ENCODE data around the gene PIM1. TPM values are rescaled to one million over a fixed set of nuclear protein-coding genes. Genes with fewer than 3 reads are reported as not detected.
"Not testable (repeated sequence)": the region's sequence is repeated elsewhere in the genome, so short reads cannot be mapped to it uniquely, and the experiment has no call there.

The PIM1 gene
- 100 to 1,000 TPM; 432 to 449 TPM for total RNA-seq

GRCh38 chr6:37169496-37170272, at the start of gene PIM1:
PIM1 (plus strand) TSS chr6:37170152; CDS start chr6:37170576, 424 bp downstream.
- H3K4me3 Mint-ChIP-seq, result peak within 1 kb of the TSS; percentile 100
- peak; percentile 82 for ATAC-seq

DNA sequence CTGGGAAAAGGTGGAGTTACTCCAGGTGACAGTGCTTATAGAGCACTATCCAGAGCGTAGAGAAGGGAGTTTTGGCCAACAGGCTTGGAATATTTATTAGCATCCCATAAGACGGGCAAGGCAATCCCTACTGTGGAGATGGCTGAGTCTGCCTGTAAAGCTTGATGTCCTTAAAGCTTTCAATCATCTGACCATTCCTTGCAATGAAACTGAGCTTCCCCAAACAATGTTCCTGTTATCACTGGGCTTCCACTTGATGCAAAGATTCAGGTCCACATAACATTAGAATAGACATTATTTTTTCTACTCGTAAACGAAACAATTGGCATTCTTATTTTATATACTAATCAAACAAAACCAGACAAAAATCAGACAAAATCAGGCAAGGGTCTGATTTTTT, 48.4 kb upstream of the PIM1 start:
- ATAC-seq, result no peak
- POLR2A ChIA-PET, result no interaction called here
- peaks cover 4% of the 10 kb centered on the region for H3K4me1 Mint-ChIP-seq (ENCODE audit: low read depth)
- no peaks in the 10 kb centered on the region for H3K36me3 Mint-ChIP-seq (ENCODE audit: low read depth)
- no peak overlapping the region for H3K4me3 Mint-ChIP-seq
- DNase-seq, result no peak
- H3K9me3 Mint-ChIP-seq (ENCODE audit: insufficient read depth), result no peaks in the 10 kb centered on the region
- H3K27me3 Mint-ChIP-seq (ENCODE audit: low read depth), result peaks cover 6% of the 10 kb centered on the region
- no peak overlapping the region for H3K27ac Mint-ChIP-seq
- CTCF ChIA-PET, result no interaction called here

More at GRCh38 chr6:37169496-37170272, at the start of gene PIM1:
- peaks cover 31% of the 10 kb centered on the region for H3K4me1 Mint-ChIP-seq (ENCODE audit: low read depth)
- H3K27ac Mint-ChIP-seq, result peak within 1 kb of the TSS; percentile 99
- peaks cover 4% of the 10 kb centered on the region for H3K27me3 Mint-ChIP-seq (ENCODE audit: low read depth)
- no peaks in the 10 kb centered on the region for H3K9me3 Mint-ChIP-seq (ENCODE audit: insufficient read depth)
- peak; percentile 100 for DNase-seq
- CTCF ChIA-PET, result interaction anchor here (1.0 to 18.8 kb wide), 6 partner anchors 13 to 294 kb away, joined by 3 to 584 read pairs (median 128); no protein-coding TSS in a partner anchor
- peaks cover 42% of the 10 kb centered on the region for H3K36me3 Mint-ChIP-seq (ENCODE audit: low read depth)
- POLR2A ChIA-PET, result interaction anchor here (0.7 to 11.4 kb wide), 15 partner anchors 13 to 332 kb away, joined by 3 to 574 read pairs (median 6); partner anchors contain the start of genes CMTR1, MTCH1, TBC1D22B and TMEM217

GRCh38 chr6:37122861-37123260, 47.1 kb upstream of the PIM1 start:
- peaks cover 10% of the 10 kb centered on the region for H3K27me3 Mint-ChIP-seq (ENCODE audit: low read depth)
- DNase-seq (no peak), ATAC-seq (no peak)
- ChIA-PET CTCF (no interaction called here), POLR2A (no interaction called here)
- peaks cover 4% of the 10 kb centered on the region for H3K4me1 Mint-ChIP-seq (ENCODE audit: low read depth)
- no peaks in the 10 kb centered on the region for H3K36me3 Mint-ChIP-seq (ENCODE audit: low read depth)
- no peaks in the 10 kb centered on the region for H3K9me3 Mint-ChIP-seq (ENCODE audit: insufficient read depth)
- no peak overlapping the region for H3K27ac Mint-ChIP-seq
- H3K4me3 Mint-ChIP-seq, result no peak overlapping the region

- Mint-ChIP-seq H3K4me1 (ENCODE audit: low read depth) (peaks cover 4% of the 10 kb centered on the region), H3K27ac (no peak overlapping the region), H3K27me3 (ENCODE audit: low read depth) (peaks cover 10% of the 10 kb centered on the region), H3K4me3 (no peak overlapping the region), H3K9me3 (ENCODE audit: insufficient read depth) (no peaks in the 10 kb centered on the region), H3K36me3 (ENCODE audit: low read depth) (no peaks in the 10 kb centered on the region)
- ChIA-PET POLR2A (no interaction called here), CTCF (no interaction called here)
- no peak for DNase-seq
- no peak for ATAC-seq
These were observed 45.8 kb upstream of the PIM1 start for GRCh38 chr6:37123957-37124729.

DNA sequence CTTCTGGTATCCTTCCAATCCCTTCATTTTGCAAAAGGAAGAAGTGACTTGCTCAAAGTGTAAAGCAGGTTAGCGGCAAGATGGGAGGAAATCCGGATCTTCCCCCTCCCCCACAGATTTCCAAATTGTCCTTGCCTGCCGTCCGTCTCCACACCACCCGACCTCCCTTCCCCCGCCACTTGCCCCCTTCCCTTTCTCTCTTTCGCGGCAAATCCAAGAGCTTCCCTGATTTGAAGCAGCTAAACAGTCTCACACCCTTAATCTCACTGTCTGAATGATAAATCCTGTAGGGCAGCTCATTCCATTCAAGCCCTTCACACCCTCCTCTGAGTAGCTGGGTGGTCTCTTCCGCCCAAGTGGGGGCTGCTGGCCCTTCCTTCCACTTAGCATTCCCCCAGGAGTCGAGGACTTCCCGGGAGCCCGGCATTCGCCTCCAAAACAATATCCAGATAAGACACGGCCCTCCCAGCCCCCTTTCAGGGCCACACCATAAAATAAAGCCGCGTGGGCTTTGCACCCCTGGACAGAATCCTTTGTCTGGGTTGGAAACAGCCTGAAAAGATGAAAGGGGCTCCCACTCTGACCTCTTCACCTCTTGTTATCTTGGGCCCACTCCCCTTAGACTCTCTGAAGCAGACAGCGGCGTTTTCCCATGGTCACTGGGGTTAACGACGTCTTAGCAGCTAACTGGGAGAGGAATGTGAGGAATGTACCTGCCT, 44.0 kb upstream of the PIM1 start:
- H3K9me3 Mint-ChIP-seq (ENCODE audit: insufficient read depth), result no peaks in the 10 kb centered on the region
- no peak for ATAC-seq
- no peak overlapping the region for H3K4me3 Mint-ChIP-seq
- H3K36me3 Mint-ChIP-seq (ENCODE audit: low read depth), result no peaks in the 10 kb centered on the region
- peaks cover 17% of the 10 kb centered on the region for H3K27me3 Mint-ChIP-seq (ENCODE audit: low read depth)
- no peak overlapping the region for H3K27ac Mint-ChIP-seq
- CTCF ChIA-PET, result no interaction called here
- POLR2A ChIA-PET, result no interaction called here
- peaks cover 8% of the 10 kb centered on the region for H3K4me1 Mint-ChIP-seq (ENCODE audit: low read depth)
- DNase-seq, result no peak

DNA sequence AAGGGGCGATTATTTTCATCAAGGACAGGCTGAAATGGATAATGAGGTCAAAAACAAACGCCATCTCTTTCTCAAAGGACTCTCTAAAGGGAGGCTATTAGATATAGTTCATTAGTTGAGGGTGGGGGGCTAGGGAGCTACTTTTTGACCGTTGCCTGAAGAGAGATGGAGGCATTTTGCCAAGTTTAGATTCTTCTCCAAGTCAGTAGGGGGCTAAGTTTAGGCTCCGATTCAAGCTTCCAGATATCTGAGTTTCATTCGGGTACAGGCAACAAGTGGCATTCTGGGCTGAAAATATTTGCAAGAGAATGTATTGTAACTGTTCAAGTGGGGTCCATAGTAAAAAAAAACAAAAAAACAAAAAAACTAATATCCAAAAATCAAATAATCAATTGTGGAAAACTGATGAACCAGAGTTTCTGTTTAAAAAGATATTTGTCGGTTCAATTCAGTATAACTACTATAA, 43.4 kb upstream of the PIM1 start:
- H3K4me3 Mint-ChIP-seq, result no peak overlapping the region
- ATAC-seq (no peak), DNase-seq (no peak)
- peaks cover 8% of the 10 kb centered on the region for H3K4me1 Mint-ChIP-seq (ENCODE audit: low read depth)
- H3K9me3 Mint-ChIP-seq (ENCODE audit: insufficient read depth), result no peaks in the 10 kb centered on the region
- H3K27me3 Mint-ChIP-seq (ENCODE audit: low read depth), result peaks cover 17% of the 10 kb centered on the region
- no peak overlapping the region for H3K27ac Mint-ChIP-seq
- H3K36me3 Mint-ChIP-seq (ENCODE audit: low read depth), result no peaks in the 10 kb centered on the region
- ChIA-PET CTCF (no interaction called here), POLR2A (no interaction called here)

DNA sequence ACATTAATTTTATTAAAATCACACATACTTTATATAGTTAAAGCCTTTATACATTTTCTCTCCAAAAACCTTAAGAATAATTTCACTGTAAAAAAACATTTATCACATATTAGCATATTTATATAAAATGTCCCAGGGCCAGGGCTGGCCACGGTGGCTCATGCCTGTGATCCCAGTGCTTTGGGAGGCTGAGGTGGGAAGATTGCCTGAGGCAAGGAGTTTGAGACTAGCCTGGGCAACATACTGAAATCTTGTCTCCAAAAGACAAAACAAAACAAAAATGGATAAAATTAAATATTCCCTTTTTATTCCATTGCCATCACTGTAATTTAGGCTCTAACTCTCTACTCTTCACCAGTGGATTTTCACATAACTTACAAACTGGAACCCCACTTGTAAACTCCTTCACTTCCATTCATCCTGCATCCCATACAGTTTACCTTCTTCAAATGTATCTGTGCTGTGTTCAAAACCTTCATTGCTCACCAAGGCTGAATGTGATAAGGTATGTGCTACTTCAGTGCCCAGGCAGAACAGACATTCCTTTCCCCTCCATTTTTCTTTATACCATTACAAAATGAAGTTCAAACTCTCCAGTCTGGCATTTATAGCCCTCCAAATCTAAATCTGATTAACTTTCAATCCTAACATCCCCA, 42.9 kb upstream of the PIM1 start:
- peaks cover 9% of the 10 kb centered on the region for H3K4me1 Mint-ChIP-seq (ENCODE audit: low read depth)
- no peaks in the 10 kb centered on the region for H3K36me3 Mint-ChIP-seq (ENCODE audit: low read depth)
- ChIA-PET CTCF (interaction anchor here (1.4 kb wide), 1 partner anchor 109 kb away, joined by 4 read pairs; no protein-coding TSS in a partner anchor), POLR2A (no interaction called here)
- no peak overlapping the region for H3K4me3 Mint-ChIP-seq
- H3K27ac Mint-ChIP-seq, result no peak overlapping the region
- peaks cover 17% of the 10 kb centered on the region for H3K27me3 Mint-ChIP-seq (ENCODE audit: low read depth)
- DNase-seq, result no peak
- ATAC-seq, result no peak
- no peaks in the 10 kb centered on the region for H3K9me3 Mint-ChIP-seq (ENCODE audit: insufficient read depth)

DNA sequence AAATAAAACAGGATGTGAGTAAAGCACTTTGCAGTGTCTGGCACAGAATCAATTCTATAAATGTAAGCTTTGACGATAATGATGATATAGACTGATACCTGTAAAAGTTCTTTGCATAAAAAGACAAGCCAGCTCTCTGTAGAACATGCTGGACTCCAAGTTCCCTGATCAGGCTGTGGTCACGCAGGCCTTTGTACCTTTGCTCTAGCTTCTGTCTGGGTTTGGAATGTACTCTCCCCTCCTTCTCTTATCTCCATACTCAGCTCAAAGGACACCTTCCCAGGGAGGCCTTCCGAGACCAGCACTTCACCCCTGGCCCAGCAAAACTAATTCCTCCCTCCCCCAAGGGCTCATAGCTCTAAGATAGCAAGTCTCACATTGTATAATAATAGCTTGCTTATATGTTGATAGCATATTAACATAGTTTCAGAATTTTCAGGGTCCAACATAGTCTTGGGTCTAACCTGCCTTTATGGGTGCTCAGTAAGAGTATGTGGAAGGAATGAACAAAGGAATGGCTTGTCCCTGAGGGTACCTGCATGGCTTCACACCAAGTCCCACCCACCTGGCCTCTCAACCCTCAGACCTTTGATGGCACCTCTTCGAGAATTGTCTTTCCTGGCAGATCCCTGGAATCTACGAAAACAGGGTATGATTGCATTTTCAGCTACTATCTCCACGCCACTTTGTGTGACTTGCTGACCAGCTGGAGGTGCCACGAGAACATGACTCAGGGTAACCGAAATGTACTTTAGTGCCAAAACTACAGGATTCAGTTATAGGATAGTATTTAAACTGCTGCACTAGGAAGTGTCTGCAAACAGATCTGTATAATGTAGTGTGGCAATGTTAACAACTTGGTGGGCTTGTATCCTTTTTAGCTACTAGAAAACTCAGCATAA, 41.7 kb upstream of the PIM1 start:
- Mint-ChIP-seq H3K27me3 (ENCODE audit: low read depth) (peaks cover 13% of the 10 kb centered on the region), H3K9me3 (ENCODE audit: insufficient read depth) (no peaks in the 10 kb centered on the region), H3K27ac (no peak overlapping the region), H3K4me3 (no peak overlapping the region), H3K4me1 (ENCODE audit: low read depth) (peaks cover 9% of the 10 kb centered on the region), H3K36me3 (ENCODE audit: low read depth) (no peaks in the 10 kb centered on the region)
- DNase-seq (no peak), ATAC-seq (no peak)
- CTCF ChIA-PET, result interaction anchor here (1.3 to 2.2 kb wide), 4 partner anchors 12 to 110 kb away, joined by 3 to 4 read pairs (median 4); no protein-coding TSS in a partner anchor
- POLR2A ChIA-PET, result interaction anchor here (0.6 to 1.3 kb wide), 2 partner anchors 28 to 54 kb away, joined by 3 to 7 read pairs; no protein-coding TSS in a partner anchor

DNA sequence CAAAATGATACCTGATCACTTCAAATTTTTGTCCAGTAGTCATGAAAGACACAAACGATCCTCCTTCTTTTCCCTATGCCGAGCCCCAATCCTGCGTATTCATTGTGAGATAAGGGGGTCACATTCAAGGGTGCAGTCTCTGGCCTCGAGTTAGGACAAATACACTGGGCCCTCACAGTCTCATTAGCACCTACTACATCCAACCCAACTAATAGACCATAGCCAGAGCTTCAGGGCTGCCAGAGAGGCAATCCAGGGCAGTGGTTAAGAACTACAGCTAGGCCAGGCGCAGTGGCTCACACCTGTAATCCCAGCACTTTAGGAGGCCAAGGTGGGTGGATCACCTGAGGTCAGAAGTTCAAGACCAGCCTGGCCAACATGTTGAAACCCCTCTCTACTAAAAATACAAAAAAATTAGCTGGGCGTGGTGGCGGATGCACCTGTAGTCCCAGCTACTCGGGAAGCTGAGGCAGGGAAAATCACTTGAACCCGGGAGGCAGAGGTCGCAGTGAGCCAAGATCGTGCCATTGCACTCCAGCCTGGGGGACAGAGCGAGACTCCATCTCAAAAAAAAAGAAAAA, 41.0 kb upstream of the PIM1 start:
- not testable (repeated sequence) for H3K27ac Mint-ChIP-seq; H3K4me3 Mint-ChIP-seq; ATAC-seq; H3K36me3 Mint-ChIP-seq (ENCODE audit: low read depth); DNase-seq; H3K9me3 Mint-ChIP-seq (ENCODE audit: insufficient read depth)
- POLR2A ChIA-PET, result interaction anchor here (1.3 kb wide), 1 partner anchor 55 kb away, joined by 7 read pairs; no protein-coding TSS in a partner anchor
- peaks cover 13% of the 10 kb centered on the region for H3K27me3 Mint-ChIP-seq (ENCODE audit: low read depth)
- CTCF ChIA-PET, result interaction anchor here (1.3 to 2.2 kb wide), 4 partner anchors 11 to 111 kb away, joined by 3 to 4 read pairs (median 4); no protein-coding TSS in a partner anchor
- peaks cover 11% of the 10 kb centered on the region for H3K4me1 Mint-ChIP-seq (ENCODE audit: low read depth)

GRCh38 chr6:37129566-37129965, 40.4 kb upstream of the PIM1 start:
- no peaks in the 10 kb centered on the region for H3K9me3 Mint-ChIP-seq (ENCODE audit: insufficient read depth)
- no peak overlapping the region for H3K27ac Mint-ChIP-seq
- peaks cover 17% of the 10 kb centered on the region for H3K4me1 Mint-ChIP-seq (ENCODE audit: low read depth)
- POLR2A ChIA-PET, result no interaction called here
- peaks cover 13% of the 10 kb centered on the region for H3K27me3 Mint-ChIP-seq (ENCODE audit: low read depth)
- ATAC-seq, result no peak
- H3K36me3 Mint-ChIP-seq (ENCODE audit: low read depth), result no peaks in the 10 kb centered on the region
- DNase-seq, result no peak
- CTCF ChIA-PET, result interaction anchor here (1.5 to 2.2 kb wide), 2 partner anchors 11 to 79 kb away, joined by 3 to 4 read pairs; no protein-coding TSS in a partner anchor
- no peak overlapping the region for H3K4me3 Mint-ChIP-seq

All from activated CD8-positive, alpha-beta T cell treated with anti-CD3 and anti-CD28 coated beads, Interleukin-2, amount 10 ng/mL, durations not matched to agents 7 days and 5 days (primary cell).